GM12878 (cell line): ENCODE measurements around the gene CFI. TPM values are rescaled to one million over a fixed set of nuclear protein-coding genes. Genes with fewer than 3 reads are reported as not detected.

Experiments
- ATF7 ChIP-seq: fragments of 450-650 bp; IDR thresholded peaks from 2 replicates; pipeline ENCODE4 v1.6.1; 2016; ENCODE audit warnings: low read depth, mild to moderate bottlenecking
- BMI1 ChIP-seq: fragments of 450-650 bp; IDR thresholded peaks from 2 replicates; pipeline ENCODE4 v1.6.1; 2016; ENCODE audit warnings: mild to moderate bottlenecking, moderate library complexity, borderline replicate concordance
- CREM ChIP-seq: IDR thresholded peaks from 2 replicates; pipeline ENCODE4 v1.6.1; 2014; ENCODE audit warnings: antibody characterized with exemption, low read depth
- EGR1 ChIP-seq, 2 experiments: IDR thresholded peaks; 1 replicate in 1 of 2; 2 replicates in 1 of 2; pipeline ENCODE4 v1.6.1; 2011 to 2012; ENCODE audit warnings: low read depth in 2 of 2, low read length in 2 of 2, borderline replicate concordance in 1 of 2, mild to moderate bottlenecking in 1 of 2, moderate library complexity in 1 of 2
- ETV6 ChIP-seq, 2 experiments: fragments of 450-650 bp in 1 of 2; IDR thresholded peaks in 1 of 2; conservative IDR thresholded peaks in 1 of 2; 2 replicates each; pipeline ENCODE4 v1.6.1; 2014; ENCODE audit warnings: antibody characterized with exemption in 1 of 2, borderline replicate concordance in 1 of 2, low read depth in 1 of 2, mild to moderate bottlenecking in 1 of 2, moderate library complexity in 1 of 2
- FOXK2 ChIP-seq: fragments of 450-650 bp; IDR thresholded peaks from 2 replicates; pipeline ENCODE4 v1.6.1; 2017; ENCODE audit warnings: mild to moderate bottlenecking, moderate library complexity
- JUND ChIP-seq: IDR thresholded peaks from 2 replicates; pipeline ENCODE4 v1.6.1; 2012; ENCODE audit warnings: low read depth, mild to moderate bottlenecking, low read length, improper control_type of control experiment, moderate library complexity
- KAT2A ChIP-seq: conservative IDR thresholded peaks from 2 replicates; pipeline ENCODE4 v1.6.1; 2011; ENCODE audit warnings: low read depth, low read length; ENCODE audit not compliant: control insufficient read depth
- NR2C1 ChIP-seq: fragments of 450-650 bp; IDR thresholded peaks from 2 replicates; pipeline ENCODE4 v1.6.1; 2017; ENCODE audit warnings: antibody characterized with exemption, mild to moderate bottlenecking, moderate library complexity
- PML ChIP-seq: IDR thresholded peaks from 2 replicates; pipeline ENCODE4 v1.6.1; 2012; ENCODE audit warnings: low read length, inconsistent platforms
- POLR2A ChIP-seq: IDR thresholded peaks from 2 replicates; pipeline ENCODE4 v1.6.1; 2011; ENCODE audit warnings: low read depth, mild to moderate bottlenecking, low read length
- POLR2AphosphoS5 ChIP-seq: IDR thresholded peaks from 2 replicates; pipeline ENCODE4 v1.6.1; 2011; ENCODE audit warnings: mild to moderate bottlenecking, low read length, inconsistent platforms
- RAD51 ChIP-seq: fragments of 450-650 bp; IDR thresholded peaks from 2 replicates; pipeline ENCODE4 v1.6.1; 2016; ENCODE audit warnings: moderate library complexity, mild to moderate bottlenecking, inconsistent platforms
- SRF ChIP-seq, 2 experiments: IDR thresholded peaks; 2 replicates each; pipeline ENCODE4 v1.6.1; 2011; ENCODE audit warnings: low read depth in 2 of 2, low read length in 2 of 2, mild to moderate bottlenecking in 1 of 2, moderate library complexity in 1 of 2
- TAF1 ChIP-seq: IDR thresholded peaks from 2 replicates; pipeline ENCODE4 v1.6.1; 2011; ENCODE audit warnings: mild to moderate bottlenecking, low read depth, low read length, borderline replicate concordance
- TARDBP ChIP-seq: IDR thresholded peaks from 2 replicates; pipeline ENCODE4 v1.6.1; 2016; ENCODE audit warnings: borderline replicate concordance
- YY1 ChIP-seq: IDR thresholded peaks from 2 replicates; pipeline ENCODE4 v1.6.1; 2011; ENCODE audit warnings: low read depth, mild to moderate bottlenecking, low read length
- polyA plus RNA-seq, 11 experiments: library from polyadenylated mRNA; depleted of rRNA in 4 of 11; unstranded in 6 of 11; stranded (reverse) in 5 of 11; fragments of >200 nt; fragmentation: Nextera tagmentation in 4 of 11; fragmentation: Illumina TruSeq in 1 of 11; extraction: Ambion mirVana in 4 of 11; extraction: Trizol in 1 of 11; gene quantifications; 1 replicate in 1 of 11; 2 replicates in 10 of 11; pipeline versions ENCODE4 v1.2.1 to v1.2.3, GENCODE V29; 2011 to 2016; ENCODE audit warnings: inconsistent platforms in 2 of 11, missing spikeins in 2 of 11, low read depth in 1 of 11
- total RNA-seq, 4 experiments: library from RNA; depleted of rRNA in 3 of 4; stranded (reverse); fragments of >200 nt in 3 of 4; fragmentation: Illumina TruSeq in 1 of 4; extraction: Trizol in 1 of 4; gene quantifications; 2 replicates each; pipeline versions ENCODE4 v1.2.1 to v1.2.3, GENCODE V29; 2013 to 2021
- TF ChIP-seq, protein P1 (sequence below): fragments of 450-650 bp; formaldehyde crosslinking; IDR thresholded peaks from 2 replicates; pipeline ENCODE4 v1.4.0; 2022; ENCODE audit warnings: mild to moderate bottlenecking, moderate library complexity
- TF ChIP-seq, protein P2 (sequence below): fragments of 450-650 bp; IDR thresholded peaks from 2 replicates; pipeline ENCODE4 v1.6.1; 2016; ENCODE audit warnings: mild to moderate bottlenecking
- TF ChIP-seq, protein P3 (sequence below): fragments of 450-650 bp; IDR thresholded peaks from 2 replicates; pipeline ENCODE4 v1.6.1; 2017; ENCODE audit warnings: low read depth, mild to moderate bottlenecking, moderate library complexity
- TF ChIP-seq, protein P4 (sequence below): fragments of 450-650 bp; conservative IDR thresholded peaks from 2 replicates; pipeline ENCODE4 v1.6.1; 2017; ENCODE audit warnings: mild to moderate bottlenecking, moderate library complexity

Gene CFI
- total and polyA plus RNA-seq, 10 of the 15 experiments (the other 5 are each of a cell fraction or from before 2014, with no cell fraction given), result 0.15 to 0.28 TPM; not detected in 8

DNA sequence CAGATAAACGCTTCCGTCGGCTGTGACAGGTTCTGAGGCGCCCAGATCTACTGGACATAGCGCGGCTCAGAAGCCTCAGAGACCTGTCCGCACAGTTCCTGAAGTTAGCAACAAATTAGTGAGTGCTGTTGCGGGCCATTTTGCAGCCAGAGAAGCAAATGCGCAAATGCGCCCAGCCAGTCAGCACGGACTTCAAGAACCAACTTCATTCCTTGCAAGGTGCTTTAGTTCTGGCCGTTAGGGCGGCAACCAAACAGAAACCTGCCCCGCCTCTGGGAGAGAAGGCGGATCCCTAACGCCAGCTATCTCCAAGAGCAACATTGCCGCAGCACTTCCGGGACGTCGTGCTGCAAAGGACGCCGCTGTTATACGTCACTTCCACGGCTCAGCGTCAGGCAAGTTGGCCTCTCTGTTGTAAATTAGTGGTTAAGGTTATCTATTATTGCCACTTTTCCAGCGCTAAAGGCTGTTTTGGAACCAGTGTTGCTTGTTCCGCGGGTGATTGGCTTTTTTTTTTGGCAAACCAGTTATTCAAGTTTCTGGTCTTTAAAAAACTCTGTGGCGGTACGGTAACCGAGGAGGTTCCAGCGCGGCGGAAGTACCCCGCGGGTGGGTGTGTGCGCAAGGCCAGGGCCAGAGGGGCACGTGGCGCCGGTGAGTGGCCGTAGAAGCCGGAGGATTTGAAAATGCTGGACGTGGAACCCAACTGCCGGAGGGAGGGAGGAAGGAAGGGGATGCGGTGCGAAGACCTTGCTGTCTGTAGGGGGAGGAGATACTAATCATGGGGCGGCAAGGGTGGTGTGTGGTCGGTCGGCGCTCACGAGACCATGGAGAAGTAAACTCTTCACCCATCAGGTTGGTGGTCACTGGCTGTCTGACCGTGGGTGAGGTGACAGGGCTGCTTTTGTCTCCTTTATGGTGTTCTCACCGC is 13.6 kb upstream of the CFI start, which contains the start of gene GAR1 (continued):
- TF ChIP-seq POLR2A (peak; percentile 81; the same call in 1 of the 2 replicates), PML (peak; percentile 92), FOXK2 (peak; percentile 66; the same call in 1 of the 2 replicates), JUND (0 out of 2 replicates have a peak, but pooled peaks have one; percentile 5), EGR1 (IDR thresholded peaks at IDR 0.05; ENCODE audit: borderline replicate concordance in 1 of 2, low read depth in 2 of 2, low read length in 2 of 2) (peak in 1 of 2 experiments; percentile 52; a peak in 1 of 3 replicates), SRF (IDR thresholded peaks at IDR 0.05; ENCODE audit: low read depth in 2 of 2, low read length in 2 of 2) (peak in 1 of 2 experiments; percentile 76; a peak in 1 of 4 replicates), YY1 (peak; percentile 56; the same call in 1 of the 2 replicates), POLR2AphosphoS5 (peak; percentile 89), RAD51 (peak; percentile 70; the same call in 1 of the 2 replicates), TARDBP (peak; percentile 62; the same call in 1 of the 2 replicates), ETV6 (conservative IDR thresholded peaks at IDR 0.05 in 1 of 2, IDR thresholded peaks at IDR 0.05 in 1 of 2; ENCODE audit: borderline replicate concordance in 1 of 2, low read depth in 1 of 2) (no peak), BMI1 (peak; percentile 57; the same call in 1 of the 2 replicates), TAF1 (peak; percentile 49; the same call in 1 of the 2 replicates), CREM (peak; percentile 99), ATF7 (peak; percentile 78), KAT2A (no peak), NR2C1 (peak; percentile 72)
- TF ChIP-seq, protein P1, sequence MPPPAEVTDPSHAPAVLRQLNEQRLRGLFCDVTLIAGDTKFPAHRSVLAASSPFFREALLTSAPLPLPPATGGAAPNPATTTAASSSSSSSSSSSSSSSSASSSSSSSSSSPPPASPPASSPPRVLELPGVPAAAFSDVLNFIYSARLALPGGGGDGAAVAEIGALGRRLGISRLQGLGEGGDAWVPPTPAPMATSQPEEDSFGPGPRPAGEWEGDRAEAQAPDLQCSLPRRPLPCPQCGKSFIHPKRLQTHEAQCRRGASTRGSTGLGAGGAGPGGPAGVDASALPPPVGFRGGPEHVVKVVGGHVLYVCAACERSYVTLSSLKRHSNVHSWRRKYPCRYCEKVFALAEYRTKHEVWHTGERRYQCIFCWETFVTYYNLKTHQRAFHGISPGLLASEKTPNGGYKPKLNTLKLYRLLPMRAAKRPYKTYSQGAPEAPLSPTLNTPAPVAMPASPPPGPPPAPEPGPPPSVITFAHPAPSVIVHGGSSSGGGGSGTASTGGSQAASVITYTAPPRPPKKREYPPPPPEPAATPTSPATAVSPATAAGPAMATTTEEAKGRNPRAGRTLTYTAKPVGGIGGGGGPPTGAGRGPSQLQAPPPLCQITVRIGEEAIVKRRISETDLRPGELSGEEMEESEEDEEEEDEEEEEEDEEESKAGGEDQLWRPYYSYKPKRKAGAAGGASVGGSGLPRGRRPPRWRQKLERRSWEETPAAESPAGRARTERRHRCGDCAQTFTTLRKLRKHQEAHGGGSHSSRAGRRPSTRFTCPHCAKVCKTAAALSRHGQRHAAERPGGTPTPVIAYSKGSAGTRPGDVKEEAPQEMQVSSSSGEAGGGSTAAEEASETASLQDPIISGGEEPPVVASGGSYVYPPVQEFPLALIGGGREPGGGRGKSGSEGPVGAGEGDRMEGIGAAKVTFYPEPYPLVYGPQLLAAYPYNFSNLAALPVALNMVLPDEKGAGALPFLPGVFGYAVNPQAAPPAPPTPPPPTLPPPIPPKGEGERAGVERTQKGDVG (CRISPR knock-in tag), result no peak
- TF ChIP-seq, protein P2, sequence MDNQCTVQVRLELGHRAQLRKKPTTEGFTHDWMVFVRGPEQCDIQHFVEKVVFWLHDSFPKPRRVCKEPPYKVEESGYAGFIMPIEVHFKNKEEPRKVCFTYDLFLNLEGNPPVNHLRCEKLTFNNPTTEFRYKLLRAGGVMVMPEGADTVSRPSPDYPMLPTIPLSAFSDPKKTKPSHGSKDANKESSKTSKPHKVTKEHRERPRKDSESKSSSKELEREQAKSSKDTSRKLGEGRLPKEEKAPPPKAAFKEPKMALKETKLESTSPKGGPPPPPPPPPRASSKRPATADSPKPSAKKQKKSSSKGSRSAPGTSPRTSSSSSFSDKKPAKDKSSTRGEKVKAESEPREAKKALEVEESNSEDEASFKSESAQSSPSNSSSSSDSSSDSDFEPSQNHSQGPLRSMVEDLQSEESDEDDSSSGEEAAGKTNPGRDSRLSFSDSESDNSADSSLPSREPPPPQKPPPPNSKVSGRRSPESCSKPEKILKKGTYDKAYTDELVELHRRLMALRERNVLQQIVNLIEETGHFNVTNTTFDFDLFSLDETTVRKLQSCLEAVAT, result peak; percentile 42; the same call in 1 of the 2 replicates
- TF ChIP-seq, protein P3, sequence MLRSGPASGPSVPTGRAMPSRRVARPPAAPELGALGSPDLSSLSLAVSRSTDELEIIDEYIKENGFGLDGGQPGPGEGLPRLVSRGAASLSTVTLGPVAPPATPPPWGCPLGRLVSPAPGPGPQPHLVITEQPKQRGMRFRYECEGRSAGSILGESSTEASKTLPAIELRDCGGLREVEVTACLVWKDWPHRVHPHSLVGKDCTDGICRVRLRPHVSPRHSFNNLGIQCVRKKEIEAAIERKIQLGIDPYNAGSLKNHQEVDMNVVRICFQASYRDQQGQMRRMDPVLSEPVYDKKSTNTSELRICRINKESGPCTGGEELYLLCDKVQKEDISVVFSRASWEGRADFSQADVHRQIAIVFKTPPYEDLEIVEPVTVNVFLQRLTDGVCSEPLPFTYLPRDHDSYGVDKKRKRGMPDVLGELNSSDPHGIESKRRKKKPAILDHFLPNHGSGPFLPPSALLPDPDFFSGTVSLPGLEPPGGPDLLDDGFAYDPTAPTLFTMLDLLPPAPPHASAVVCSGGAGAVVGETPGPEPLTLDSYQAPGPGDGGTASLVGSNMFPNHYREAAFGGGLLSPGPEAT, result peak; percentile 93; the same call in 1 of the 2 replicates
- TF ChIP-seq, protein P4, sequence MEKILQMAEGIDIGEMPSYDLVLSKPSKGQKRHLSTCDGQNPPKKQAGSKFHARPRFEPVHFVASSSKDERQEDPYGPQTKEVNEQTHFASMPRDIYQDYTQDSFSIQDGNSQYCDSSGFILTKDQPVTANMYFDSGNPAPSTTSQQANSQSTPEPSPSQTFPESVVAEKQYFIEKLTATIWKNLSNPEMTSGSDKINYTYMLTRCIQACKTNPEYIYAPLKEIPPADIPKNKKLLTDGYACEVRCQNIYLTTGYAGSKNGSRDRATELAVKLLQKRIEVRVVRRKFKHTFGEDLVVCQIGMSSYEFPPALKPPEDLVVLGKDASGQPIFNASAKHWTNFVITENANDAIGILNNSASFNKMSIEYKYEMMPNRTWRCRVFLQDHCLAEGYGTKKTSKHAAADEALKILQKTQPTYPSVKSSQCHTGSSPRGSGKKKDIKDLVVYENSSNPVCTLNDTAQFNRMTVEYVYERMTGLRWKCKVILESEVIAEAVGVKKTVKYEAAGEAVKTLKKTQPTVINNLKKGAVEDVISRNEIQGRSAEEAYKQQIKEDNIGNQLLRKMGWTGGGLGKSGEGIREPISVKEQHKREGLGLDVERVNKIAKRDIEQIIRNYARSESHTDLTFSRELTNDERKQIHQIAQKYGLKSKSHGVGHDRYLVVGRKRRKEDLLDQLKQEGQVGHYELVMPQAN, result peak; percentile 95
